BJ (cell line): ENCODE measurements around the gene CCDC40. TPM values are rescaled to one million over a fixed set of nuclear protein-coding genes. Genes with fewer than 3 reads are reported as not detected.
"Not testable (repeated sequence)": the region's sequence is repeated elsewhere in the genome, so short reads cannot be mapped to it uniquely, and the experiment has no call there.

Source experiments
- CTCF ChIA-PET: fragments of 350-600 bp; formaldehyde crosslinking; extraction: SDS; loops from one replicate; lab custom pipeline; 2021; ENCODE audit warnings: antibody characterized with exemption, inconsistent platforms; lab: Yijun Ruan, JAX
- POLR2A ChIA-PET: fragments of 300-600 bp; sonication (Branson Sonifier 250); formaldehyde crosslinking; extraction: SDS; loops from one replicate; lab custom pipeline; 2021; ENCODE audit warnings: antibody characterized with exemption; lab: Charles Lee
- DNase-seq: peaks from one replicate; pipeline ENCODE4 v3.0.0-alpha.2; 2011; ENCODE audit warnings: low read depth
- H3K27me3 ChIP-seq: 2 replicates; pipeline ENCODE4 v1.6.0; 2011; ENCODE audit warnings: low read length; ENCODE audit not compliant: control insufficient read depth, insufficient read depth
- H3K36me3 ChIP-seq: 2 replicates; pipeline ENCODE4 v1.5.1; 2011; ENCODE audit warnings: low read length; ENCODE audit not compliant: control insufficient read depth, insufficient read depth
- H3K4me3 ChIP-seq: 2 replicates; pipeline ENCODE4 v1.5.1; 2011; ENCODE audit warnings: low read depth, mild to moderate bottlenecking, control low read depth, low read length
- polyA plus RNA-seq: library from polyadenylated mRNA; depleted of rRNA; stranded (reverse); fragments of >200 nt; gene quantifications from 2 replicates; pipeline ENCODE4 v1.2.3, GENCODE V29; 2011
- TF ChIP-seq, protein P1 (sequence below): IDR thresholded peaks from 2 replicates; pipeline ENCODE4 v1.5.1; 2011; ENCODE audit warnings: low read depth, mild to moderate bottlenecking, control low read depth, inconsistent platforms, low read length, moderate library complexity; ENCODE audit not compliant: insufficient read depth

Gene CCDC40
- polyA plus RNA-seq, 1 experiment, result 3.1 TPM

DNA sequence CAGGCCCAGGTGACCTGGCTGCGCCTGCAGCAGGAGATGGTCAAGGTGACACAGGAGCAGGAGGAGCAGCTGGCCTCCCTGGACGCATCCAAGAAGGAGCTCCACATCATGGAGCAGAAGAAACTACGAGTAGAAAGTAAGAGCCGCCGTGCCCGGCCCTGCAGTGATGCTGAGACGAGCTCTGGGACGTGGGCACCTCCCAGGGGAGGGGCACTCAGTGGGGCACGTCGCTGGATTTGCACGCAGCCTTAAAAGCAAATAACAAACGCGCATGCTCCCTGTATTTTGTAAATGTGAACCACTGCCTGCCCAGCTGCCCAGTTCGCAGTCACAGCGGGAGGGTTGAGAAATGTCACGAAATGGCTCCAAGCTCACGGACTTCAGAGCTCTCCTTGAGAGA lies 49.6 kb downstream of the CCDC40 start:
- Histone ChIP-seq H3K36me3 (no peaks in the 10 kb centered on the region), H3K27me3 (peaks cover 2% of the 10 kb centered on the region), H3K4me3 (no peak overlapping the region)
- no peak for DNase-seq
- TF ChIP-seq, protein P1, sequence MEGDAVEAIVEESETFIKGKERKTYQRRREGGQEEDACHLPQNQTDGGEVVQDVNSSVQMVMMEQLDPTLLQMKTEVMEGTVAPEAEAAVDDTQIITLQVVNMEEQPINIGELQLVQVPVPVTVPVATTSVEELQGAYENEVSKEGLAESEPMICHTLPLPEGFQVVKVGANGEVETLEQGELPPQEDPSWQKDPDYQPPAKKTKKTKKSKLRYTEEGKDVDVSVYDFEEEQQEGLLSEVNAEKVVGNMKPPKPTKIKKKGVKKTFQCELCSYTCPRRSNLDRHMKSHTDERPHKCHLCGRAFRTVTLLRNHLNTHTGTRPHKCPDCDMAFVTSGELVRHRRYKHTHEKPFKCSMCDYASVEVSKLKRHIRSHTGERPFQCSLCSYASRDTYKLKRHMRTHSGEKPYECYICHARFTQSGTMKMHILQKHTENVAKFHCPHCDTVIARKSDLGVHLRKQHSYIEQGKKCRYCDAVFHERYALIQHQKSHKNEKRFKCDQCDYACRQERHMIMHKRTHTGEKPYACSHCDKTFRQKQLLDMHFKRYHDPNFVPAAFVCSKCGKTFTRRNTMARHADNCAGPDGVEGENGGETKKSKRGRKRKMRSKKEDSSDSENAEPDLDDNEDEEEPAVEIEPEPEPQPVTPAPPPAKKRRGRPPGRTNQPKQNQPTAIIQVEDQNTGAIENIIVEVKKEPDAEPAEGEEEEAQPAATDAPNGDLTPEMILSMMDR, result no peak
- CTCF ChIA-PET, result interaction anchor here (0.8 to 5.6 kb wide), 4 partner anchors 14 to 79 kb away, joined by 3 to 42 read pairs (median 8); partner anchors contain the start of gene GAA
- POLR2A ChIA-PET, result no interaction called here

- ChIA-PET POLR2A (no interaction called here), CTCF (interaction anchor here (2.6 to 5.6 kb wide), 2 partner anchors 14 to 78 kb away, joined by 13 to 42 read pairs; partner anchors contain the start of gene GAA)
- Histone ChIP-seq H3K27me3 (peaks cover 2% of the 10 kb centered on the region), H3K36me3 (no peaks in the 10 kb centered on the region), H3K4me3 (no peak overlapping the region)
- TF ChIP-seq, protein P1, result no peak
- DNase-seq, result no peak
Measured at GRCh38 chr17:80086616-80087015, 50.2 kb downstream of the CCDC40 start.

DNA sequence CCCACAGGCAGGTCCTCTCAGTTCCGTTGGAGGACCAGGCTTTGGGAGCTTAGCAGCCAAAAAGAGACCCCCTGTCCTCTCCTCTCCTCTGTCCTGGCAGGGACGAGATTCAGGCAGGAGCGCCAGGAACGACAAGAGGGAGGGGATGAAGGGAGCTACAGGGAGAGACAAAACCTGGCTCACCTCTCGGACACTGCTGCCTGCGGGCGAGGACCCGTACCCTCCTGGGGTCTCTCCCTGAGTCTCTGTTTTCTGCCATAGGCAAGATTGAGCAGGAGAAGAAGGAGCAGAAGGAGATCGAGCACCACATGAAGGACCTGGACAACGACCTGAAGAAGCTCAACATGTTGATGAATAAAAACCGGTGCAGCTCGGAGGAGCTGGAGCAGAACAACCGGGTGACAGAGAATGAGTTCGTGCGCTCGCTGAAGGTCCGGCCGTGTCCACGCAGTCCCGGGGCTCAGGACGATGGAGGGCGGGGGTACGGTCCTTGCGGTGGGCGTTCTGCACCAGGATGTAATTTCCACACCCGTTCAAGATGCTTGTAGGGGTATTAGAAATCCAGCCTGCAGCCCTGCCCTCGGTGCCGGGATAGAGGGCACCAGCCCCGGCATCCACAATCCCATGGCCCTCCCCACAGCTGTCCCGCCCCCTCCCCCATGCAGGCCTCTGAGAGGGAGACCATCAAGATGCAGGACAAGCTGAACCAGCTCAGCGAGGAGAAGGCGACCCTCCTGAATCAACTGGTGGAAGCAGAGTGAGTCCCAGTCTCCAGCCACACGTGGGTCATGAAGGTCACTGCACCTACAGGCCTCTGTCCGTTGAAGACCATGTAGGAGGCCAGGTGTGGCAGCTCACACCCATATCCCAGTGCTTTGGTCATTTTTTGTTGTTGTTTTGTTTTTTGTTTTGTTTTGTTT lies 51.2 kb downstream of the CCDC40 start:
- ChIA-PET CTCF (interaction anchor here (0.6 to 5.6 kb wide), 4 partner anchors 13 to 148 kb away, joined by 3 to 42 read pairs (median 13); partner anchors contain the start of gene GAA), POLR2A (no interaction called here)
- Histone ChIP-seq H3K36me3 (no peaks in the 10 kb centered on the region), H3K4me3 (no peak overlapping the region), H3K27me3 (peaks cover 2% of the 10 kb centered on the region)
- TF ChIP-seq, protein P1, result no peak
- no peak for DNase-seq

DNA sequence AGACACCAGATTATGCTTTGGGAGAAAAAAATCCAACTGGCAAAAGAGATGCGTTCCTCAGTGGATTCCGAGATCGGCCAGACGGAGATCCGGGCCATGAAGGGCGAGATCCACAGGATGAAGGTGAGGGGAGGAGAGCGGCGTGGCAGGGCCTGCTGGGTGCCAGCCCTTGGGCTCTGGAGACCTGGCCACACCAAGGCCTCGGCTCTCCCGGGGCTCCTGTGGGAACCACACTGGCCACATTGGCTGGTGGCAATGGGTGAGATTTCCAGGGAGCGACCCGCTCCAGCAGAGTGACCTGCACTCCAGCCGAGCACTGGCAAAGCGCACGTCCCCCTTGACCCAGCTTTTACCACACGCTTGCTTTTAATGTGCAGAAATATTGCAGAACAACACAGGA lies 53.3 kb downstream of the CCDC40 start:
- POLR2A ChIA-PET, result no interaction called here
- no peaks in the 10 kb centered on the region for H3K36me3 ChIP-seq
- no peak for DNase-seq
- H3K27me3 ChIP-seq, result no peaks in the 10 kb centered on the region; the same call in 1 of the 2 replicates
- TF ChIP-seq, protein P1, result no peak
- CTCF ChIA-PET, result interaction anchor here (0.6 to 1.9 kb wide), 2 partner anchors 12 to 261 kb away, joined by 3 to 13 read pairs; partner anchors contain the start of gene GAA
- no peak overlapping the region for H3K4me3 ChIP-seq

GRCh38 chr17:80090164-80090563 lies 53.7 kb downstream of the CCDC40 start:
- POLR2A ChIA-PET, DNase-seq, H3K27me3 ChIP-seq, H3K4me3 ChIP-seq, H3K36me3 ChIP-seq: not testable (repeated sequence)
- CTCF ChIA-PET, result interaction anchor here (1.2 kb wide), 1 partner anchor 11 kb away, joined by 3 read pairs; the partner anchor contains the start of gene GAA
